HG03095 (cell line): ENCODE data around the gene CCDC40.
"Not testable (repeated sequence)": the region's sequence is repeated elsewhere in the genome, so short reads cannot be mapped to it uniquely, and the experiment has no call there.

Source experiments
- ATAC-seq: cut with Tn5 transposase; IDR thresholded peaks from one replicate; pipeline ENCODE4 v1.9.1; 2021; ENCODE audit warnings: moderate library complexity; ENCODE audit not compliant: unreplicated experiment

CCDC40 gene

GRCh38 chr17:80036715-80037477 is 454 bp downstream of the CCDC40 start:
- ATAC-seq = no peak

DNA sequence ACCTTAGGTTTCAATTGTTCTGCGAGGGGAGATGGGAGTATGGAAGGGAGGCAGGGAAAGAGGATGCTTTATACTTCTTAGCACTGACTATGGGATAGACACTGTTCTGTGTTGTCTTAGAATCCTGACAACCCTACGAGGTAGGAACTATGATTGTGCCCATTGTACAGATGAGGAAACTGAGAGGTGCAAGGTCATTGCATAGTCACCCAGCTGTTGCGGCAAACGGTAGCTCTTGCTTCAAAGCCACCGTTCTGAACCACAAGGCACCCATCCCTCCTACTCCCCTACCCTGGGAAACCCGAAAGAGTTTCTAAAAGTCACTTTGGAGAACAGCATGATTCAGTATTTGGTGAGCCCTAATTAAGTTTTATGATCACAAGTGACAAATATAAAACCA is 7.5 kb downstream of the CCDC40 start:
- no peak for ATAC-seq

GRCh38 chr17:80045703-80046102 is 9.3 kb downstream of the CCDC40 start:
- no peak for ATAC-seq

DNA sequence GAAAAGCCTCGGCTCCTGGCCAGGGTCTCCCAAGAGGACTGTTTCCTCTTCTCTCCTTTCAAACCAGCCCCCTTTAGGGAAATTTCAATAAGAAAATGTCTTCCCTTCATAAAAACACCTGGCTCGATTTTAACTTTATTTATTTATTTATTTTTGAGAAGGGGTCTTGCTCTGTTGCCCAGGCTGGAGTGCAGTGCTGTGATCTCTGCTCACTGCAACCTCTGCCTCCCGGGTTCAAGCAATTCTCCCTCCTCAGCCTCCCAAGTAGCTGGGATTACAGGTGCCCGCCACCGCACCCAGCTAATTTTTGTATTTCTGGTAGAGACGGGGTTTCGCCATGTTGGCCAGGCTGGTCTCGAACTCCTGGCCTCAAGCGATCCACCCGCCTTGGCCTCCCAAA is 10.3 kb downstream of the CCDC40 start:
- not testable (repeated sequence) for ATAC-seq

DNA sequence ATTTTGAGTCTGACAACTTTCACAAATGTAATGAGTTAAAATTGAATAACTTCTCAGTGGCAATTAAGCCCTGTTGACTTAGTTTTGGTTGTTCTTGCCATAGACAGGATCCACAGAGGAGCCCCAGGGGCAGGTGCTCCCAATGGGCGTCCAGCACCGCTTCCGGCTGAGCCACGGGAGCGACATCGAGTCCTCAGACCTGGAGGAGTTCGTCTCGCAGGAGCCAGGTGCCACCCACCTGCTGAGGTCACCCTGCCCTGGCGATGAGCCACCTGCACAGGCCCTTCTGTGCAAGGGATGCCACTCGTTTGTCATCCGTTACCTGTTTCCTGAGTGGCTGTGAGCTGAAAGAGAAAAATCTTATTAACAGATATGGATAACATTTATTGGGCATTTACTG is 10.7 kb downstream of the CCDC40 start:
- ATAC-seq = no peak

GRCh38 chr17:80049986-80050385 is 13.5 kb downstream of the CCDC40 start:
- no peak for ATAC-seq

DNA sequence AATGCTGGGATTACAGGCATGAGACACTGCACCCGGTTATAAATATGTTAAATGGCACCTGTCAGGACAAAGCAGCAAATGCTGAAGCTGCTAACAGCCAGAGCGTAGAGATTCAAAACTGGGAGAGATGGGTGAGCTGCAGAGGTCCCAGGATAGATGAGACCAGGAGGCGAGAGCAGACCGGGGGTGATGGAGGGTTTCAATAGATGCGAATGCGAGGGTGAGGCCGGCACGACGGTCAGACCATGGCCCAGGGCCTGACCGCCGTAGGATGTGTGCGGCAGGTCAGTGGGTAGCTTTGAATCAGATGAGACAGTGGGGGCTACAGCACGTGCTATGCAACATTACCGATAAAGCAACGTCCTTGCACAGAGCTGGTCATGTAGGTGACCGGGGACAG is 14.3 kb downstream of the CCDC40 start:
- ATAC-seq = no peak

DNA sequence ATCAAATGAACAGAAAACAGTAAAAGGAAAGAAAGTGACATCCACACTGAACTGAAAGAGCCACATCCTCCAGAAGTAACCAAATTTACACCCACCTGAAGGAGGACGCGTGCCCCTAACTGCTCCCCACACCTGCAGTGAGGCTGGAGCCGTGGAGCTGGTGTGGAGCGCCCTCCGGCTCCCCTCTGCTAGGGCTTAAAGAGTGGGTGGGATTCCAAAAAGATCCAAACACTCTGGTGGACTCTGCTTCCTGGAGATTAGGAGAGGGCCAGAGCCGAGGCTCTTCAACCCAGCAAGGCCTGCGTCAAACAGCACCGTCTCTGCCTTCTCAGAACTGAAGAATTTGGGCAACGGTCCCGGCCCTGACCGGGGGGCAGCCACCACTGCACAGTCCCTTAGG is 15.2 kb downstream of the CCDC40 start:
- no peak for ATAC-seq

DNA sequence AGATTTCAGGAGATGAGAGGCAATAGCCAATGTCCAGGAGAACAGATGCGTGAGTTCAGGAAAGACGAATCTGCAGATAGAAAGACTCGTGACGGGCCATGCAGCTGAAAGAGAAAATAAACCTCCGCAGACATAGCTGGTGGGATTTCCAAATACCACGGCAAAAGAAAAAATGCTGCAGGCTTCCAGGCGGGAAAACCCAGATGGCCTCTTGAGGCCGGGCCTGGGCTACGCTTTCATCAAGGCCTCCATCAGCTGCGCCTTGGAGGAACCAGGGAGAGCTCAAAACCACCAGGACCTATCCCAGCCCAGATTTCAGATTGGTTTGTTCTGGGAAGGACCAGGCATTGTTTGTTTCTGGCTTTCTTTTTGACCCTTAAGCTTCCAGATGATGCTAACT is 16.7 kb downstream of the CCDC40 start:
- ATAC-seq = no peak

- ATAC-seq = no peak
These were observed 19.2 kb downstream of the CCDC40 start for GRCh38 chr17:80055597-80055996.

- ATAC-seq = no peak
These were observed 22.0 kb downstream of the CCDC40 start for GRCh38 chr17:80058311-80058955.

DNA sequence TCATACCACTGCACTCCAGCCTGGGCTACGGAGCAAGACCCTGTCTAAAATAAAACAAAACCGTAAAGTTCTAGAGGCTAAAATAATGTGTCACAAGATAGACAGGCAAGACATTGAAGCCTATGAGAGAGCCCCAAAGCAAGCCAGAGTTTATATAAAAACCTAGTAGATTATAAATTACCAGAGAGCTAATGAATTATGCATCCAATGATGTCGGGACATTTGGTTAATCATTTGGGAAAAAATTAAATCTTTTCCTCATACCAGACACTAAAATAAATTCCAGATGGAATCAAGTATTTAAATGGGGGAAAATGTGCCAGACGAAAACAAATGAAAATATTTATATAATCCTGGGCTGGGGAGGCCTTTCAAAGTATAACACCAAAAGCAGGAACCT is 24.2 kb downstream of the CCDC40 start:
- ATAC-seq = no peak

- no peak for ATAC-seq
These were observed 25.0 kb downstream of the CCDC40 start for GRCh38 chr17:80061421-80061820.

DNA sequence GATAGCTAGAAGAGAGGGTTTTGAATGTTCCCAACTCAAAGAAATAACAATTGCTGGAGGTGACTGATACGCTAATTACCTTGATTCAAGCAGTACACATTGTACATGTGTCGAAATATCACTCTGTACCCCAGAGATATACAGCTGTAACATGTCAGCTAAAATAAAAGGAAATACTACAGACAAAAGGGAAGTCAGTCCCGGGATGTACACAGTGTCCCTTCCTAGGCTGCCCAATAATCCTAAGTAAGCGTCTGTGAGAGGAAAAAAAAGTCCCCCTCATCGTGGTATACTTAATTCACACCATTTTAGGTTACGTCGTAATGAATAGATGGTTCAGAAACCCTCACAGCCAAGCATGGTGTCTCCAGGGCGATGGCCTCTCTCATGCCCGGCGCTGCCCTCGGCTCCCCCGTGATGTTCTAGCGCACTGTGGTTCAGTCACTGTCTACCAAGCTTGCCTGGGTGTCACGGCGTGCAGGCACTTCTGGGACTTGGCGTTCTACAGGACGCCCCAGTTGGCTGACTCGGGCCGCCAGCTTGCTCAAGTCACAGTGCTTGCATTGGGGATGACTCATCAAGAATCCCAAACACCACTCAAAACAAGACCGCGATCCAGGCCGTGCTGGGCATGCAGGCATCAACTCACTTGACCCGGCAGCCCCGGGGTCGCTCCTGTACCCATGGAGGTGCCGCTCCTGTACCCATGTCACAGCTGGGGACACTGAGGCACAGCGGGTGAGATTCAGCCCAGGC is 27.6 kb downstream of the CCDC40 start:
- ATAC-seq = no peak

DNA sequence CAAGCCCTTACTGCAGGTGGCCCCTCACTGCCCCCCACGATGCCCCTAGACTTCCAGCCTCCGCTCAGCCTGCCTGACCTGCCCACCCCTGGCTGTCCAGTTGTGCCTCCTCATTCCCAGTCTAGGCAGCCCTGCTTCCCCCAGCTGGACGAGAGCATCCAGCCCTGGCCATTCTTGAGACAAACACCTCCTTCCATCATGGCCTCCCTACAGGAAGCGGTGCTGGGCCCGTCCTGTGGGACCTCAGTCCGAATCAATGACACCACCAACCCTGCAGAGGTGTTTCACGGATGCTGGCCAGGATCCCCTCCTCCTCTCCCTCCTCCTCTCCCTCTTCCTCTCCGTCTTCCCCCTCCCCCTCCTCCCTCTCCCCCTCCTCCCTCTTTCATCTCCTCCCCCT is 28.3 kb downstream of the CCDC40 start:
- no peak for ATAC-seq

DNA sequence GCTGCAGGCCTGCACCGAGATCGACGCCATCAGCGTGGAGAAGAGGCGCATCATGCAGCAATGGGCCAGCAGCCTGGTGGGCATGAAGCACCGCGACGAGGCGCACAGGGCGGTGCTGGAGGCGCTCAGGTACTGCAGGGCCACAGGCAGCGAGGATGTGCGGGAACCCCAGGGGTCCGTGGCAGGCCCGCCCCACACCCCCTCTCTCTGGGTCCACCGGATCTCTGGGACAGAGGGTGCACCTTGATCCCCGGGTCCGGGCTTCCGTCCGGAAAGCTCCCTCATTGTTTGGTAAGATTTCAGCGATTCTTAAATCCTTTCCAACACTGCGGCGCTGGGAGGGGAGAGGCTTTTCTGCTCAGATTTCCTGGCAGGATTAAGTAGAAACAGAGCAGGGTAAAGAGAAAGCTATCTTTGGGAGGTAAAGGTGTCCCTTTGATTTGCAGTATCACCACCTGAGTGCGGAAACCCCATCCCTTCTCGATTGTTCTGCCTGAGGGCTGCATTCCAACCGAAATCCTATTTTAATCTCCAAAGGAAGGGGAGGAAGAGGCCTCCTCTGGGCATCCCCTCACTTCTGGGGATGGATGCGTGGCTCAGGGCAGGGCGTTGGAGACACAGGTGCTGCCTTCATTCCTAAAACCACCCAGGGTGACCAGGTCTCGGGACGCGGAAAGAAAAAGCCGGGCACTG is 29.2 kb downstream of the CCDC40 start:
- no peak for ATAC-seq

- no peak for ATAC-seq
These were observed 31.0 kb downstream of the CCDC40 start for GRCh38 chr17:80067393-80067986.

- ATAC-seq = no peak
These were observed 32.1 kb downstream of the CCDC40 start for GRCh38 chr17:80068301-80069222.

- no peak for ATAC-seq
These were observed 34.1 kb downstream of the CCDC40 start for GRCh38 chr17:80070375-80071115.
